Breast epithelium (tissue), 4 donors: ENCODE measurements around the gene STARD8. TPM values are rescaled to one million over a fixed set of nuclear protein-coding genes. Genes with fewer than 3 reads are reported as not detected.
A peak's percentile ranks its signal among the peaks of the same experiment; 100 is the strongest.

Experiments
- DNase-seq, 2 donors: peaks; one replicate each; pipeline ENCODE4 v3.0.0-alpha.2; 2019; ENCODE audit warnings: low spot score in 2 of 2
- H3K27ac ChIP-seq, 2 donors: fragments of 200-600 bp; sonication (generic) in 1 of 2; one replicate each; pipeline ENCODE4 v1.5.1; 2016 to 2019; ENCODE audit warnings: mild to moderate bottlenecking in 1 of 2
- H3K27me3 ChIP-seq, 2 donors: fragments of 200-600 bp; sonication (generic) in 1 of 2; one replicate each; pipeline versions ENCODE4 v1.5.1 to v1.6.0; 2017 to 2019; ENCODE audit warnings: control low read depth in 1 of 2, mild to moderate bottlenecking in 1 of 2
- H3K36me3 ChIP-seq: fragments of 200-600 bp; one replicate; pipeline ENCODE4 v1.5.1; 2019
- H3K4me1 ChIP-seq, 2 donors: fragments of 200-600 bp; sonication (generic); one replicate each; pipeline ENCODE4 v1.5.1; 2016 to 2019; ENCODE audit warnings: control low read depth in 1 of 2
- H3K4me3 ChIP-seq, 3 donors: fragments of 200-600 bp; sonication (generic); 1 replicate in 2 of 3; 2 replicates in 1 of 3; pipeline ENCODE4 v1.5.1; 2016 to 2019; ENCODE audit warnings: mild to moderate bottlenecking in 3 of 3, moderate library complexity in 2 of 3
- H3K9me3 ChIP-seq, 2 donors: fragments of 200-600 bp; sonication (generic) in 1 of 2; one replicate each; pipeline ENCODE4 v1.5.1; 2016 to 2019; ENCODE audit warnings: control low read depth in 1 of 2
- CTCF ChIP-seq, 3 donors: fragments of 450-650 bp; IDR thresholded peaks; one replicate each; pipeline ENCODE4 v1.5.1; 2016 to 2017; ENCODE audit warnings: antibody characterized with exemption in 3 of 3, mild to moderate bottlenecking in 3 of 3, moderate library complexity in 3 of 3
- POLR2A ChIP-seq: fragments of 450-650 bp; IDR thresholded peaks from one replicate; pipeline ENCODE4 v1.6.1; 2016; ENCODE audit warnings: antibody characterized with exemption, mild to moderate bottlenecking, moderate library complexity
- POLR2AphosphoS5 ChIP-seq, 3 donors: sonication (generic); formaldehyde crosslinking; IDR thresholded peaks; one replicate each; pipeline ENCODE4 v1.6.1; 2017; ENCODE audit warnings: antibody characterized with exemption in 3 of 3
- intact Hi-C: fragments of 100-400 bp; cut with DNase I; formaldehyde crosslinking; loops from one replicate; pipeline ENCODE4 v1.15.1; 2023; ENCODE audit warnings: low total_unique reads
- total RNA-seq, 3 donors: library from RNA; depleted of rRNA; stranded (reverse); fragments of >200 nt; gene quantifications; one replicate each; pipeline ENCODE4 v1.1.0, GENCODE V29; 2016

The STARD8 gene
- total RNA-seq, 3 donors from 2014 or later, result 6.4 to 18.7 (median 9.2) TPM

DNA sequence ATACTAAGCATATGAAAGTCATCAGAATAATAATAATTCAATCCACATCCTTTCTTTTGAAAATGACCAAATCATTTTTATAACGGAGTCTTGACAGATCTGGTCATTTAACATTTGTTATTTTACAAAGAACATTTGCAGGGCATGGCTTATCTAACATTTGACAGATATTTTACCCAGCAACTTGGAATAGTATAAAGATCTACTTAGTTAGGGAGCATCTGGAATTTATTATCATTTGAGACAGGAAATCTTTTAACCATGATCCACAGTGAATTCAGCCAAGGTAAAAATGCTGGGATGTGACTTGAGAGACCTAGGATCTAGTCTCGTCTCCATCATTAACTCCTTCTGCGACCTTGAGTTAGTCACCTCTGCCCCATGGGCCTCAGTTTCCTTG lies 22.4 kb downstream of the STARD8 start:
- peaks cover 0 to 51% of the 10 kb centered on the region in 2 donors for H3K27me3 ChIP-seq
- intact Hi-C loops, result no loop called here
- no peak for DNase-seq
- H3K9me3 ChIP-seq, result no peaks in the 10 kb centered on the region
- no peak for TF ChIP-seq POLR2AphosphoS5 (IDR thresholded peaks at IDR 0.05)
- no peak for TF ChIP-seq CTCF (IDR thresholded peaks at IDR 0.05)
- no peak for TF ChIP-seq POLR2A
- no peaks in the 10 kb centered on the region for H3K36me3 ChIP-seq
- H3K27ac ChIP-seq, result peak overlapping the region in 1 of 2 donors; percentile 38
- H3K4me1 ChIP-seq, result peaks cover 0 to 3% of the 10 kb centered on the region in 2 donors
- no peak overlapping the region for H3K4me3 ChIP-seq

- Histone ChIP-seq H3K27me3 (peaks cover 0 to 51% of the 10 kb centered on the region in 2 donors), H3K4me3 (no peak overlapping the region), H3K36me3 (no peaks in the 10 kb centered on the region), H3K27ac (peak overlapping the region in 1 of 2 donors; percentile 79), H3K4me1 (peaks cover 0 to 3% of the 10 kb centered on the region in 2 donors), H3K9me3 (no peaks in the 10 kb centered on the region)
- intact Hi-C loops, result no loop called here
- DNase-seq, result no peak
- no peak for TF ChIP-seq CTCF (IDR thresholded peaks at IDR 0.05)
- TF ChIP-seq POLR2A, result no peak
- TF ChIP-seq POLR2AphosphoS5 (IDR thresholded peaks at IDR 0.05), result no peak
These were observed 23.8 kb downstream of the STARD8 start for GRCh38 chrX:68671221-68671620.

DNA sequence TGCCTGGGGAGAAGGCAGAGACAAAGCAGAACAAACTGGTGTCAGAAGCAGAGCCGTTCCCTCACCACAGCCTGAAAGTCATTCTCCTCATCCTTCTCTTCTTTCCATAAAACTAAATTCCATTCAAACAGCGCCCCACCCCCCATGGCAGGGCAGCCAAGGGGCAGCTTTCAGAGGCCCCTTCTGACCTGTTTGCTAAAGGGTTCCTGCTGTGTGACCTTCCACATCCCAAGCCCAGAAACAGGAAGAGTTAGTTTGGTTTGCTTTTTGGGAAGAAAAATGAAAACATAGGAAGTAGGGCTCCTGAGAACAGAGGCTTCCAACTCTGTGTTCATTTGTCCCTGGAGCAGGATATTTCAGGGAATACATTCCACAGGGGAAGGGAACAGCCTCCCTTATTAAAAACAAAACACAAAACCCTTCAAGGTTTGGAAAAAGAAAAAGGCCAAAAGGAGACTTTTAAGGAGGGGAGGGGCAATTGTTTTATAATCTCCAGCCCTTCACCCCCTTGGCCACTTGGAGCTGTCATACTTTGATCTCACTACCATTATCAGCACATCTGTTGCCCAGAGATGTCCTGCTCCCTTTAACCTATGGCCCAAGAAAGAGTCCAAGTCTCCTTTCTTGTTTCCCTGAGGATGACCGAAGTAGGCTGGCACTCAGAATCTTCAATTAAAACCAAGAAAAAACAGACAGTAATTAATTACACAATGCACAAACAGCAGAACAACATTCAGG lies 25.3 kb downstream of the STARD8 start:
- no peak overlapping the region for H3K4me3 ChIP-seq
- intact Hi-C loops, result loop anchor here (1.0 kb wide), 1 partner anchor 16 kb away; no protein-coding TSS in a partner anchor
- TF ChIP-seq CTCF (IDR thresholded peaks at IDR 0.05) (no peak), POLR2AphosphoS5 (IDR thresholded peaks at IDR 0.05) (peak in 1 of 3 donors; percentile 9)
- H3K9me3 ChIP-seq, result no peaks in the 10 kb centered on the region
- peaks cover 0 to 3% of the 10 kb centered on the region in 2 donors for H3K4me1 ChIP-seq
- peak overlapping the region; percentile 29 to 79 for H3K27ac ChIP-seq
- H3K36me3 ChIP-seq, result no peaks in the 10 kb centered on the region
- peaks cover 0 to 42% of the 10 kb centered on the region in 2 donors for H3K27me3 ChIP-seq
- no peak for DNase-seq

- H3K27ac ChIP-seq, result no peak overlapping the region
- TF ChIP-seq POLR2A (no peak), POLR2AphosphoS5 (IDR thresholded peaks at IDR 0.05) (no peak), CTCF (IDR thresholded peaks at IDR 0.05) (no peak)
- no peaks in the 10 kb centered on the region for H3K36me3 ChIP-seq
- H3K4me3 ChIP-seq, result no peak overlapping the region
- peaks cover 0 to 43% of the 10 kb centered on the region in 2 donors for H3K27me3 ChIP-seq
- peaks cover 0 to 3% of the 10 kb centered on the region in 2 donors for H3K4me1 ChIP-seq
- intact Hi-C loops, result no loop called here
- no peaks in the 10 kb centered on the region for H3K9me3 ChIP-seq
- DNase-seq, result no peak
These were observed 28.1 kb downstream of the STARD8 start for GRCh38 chrX:68675571-68675970.

DNA sequence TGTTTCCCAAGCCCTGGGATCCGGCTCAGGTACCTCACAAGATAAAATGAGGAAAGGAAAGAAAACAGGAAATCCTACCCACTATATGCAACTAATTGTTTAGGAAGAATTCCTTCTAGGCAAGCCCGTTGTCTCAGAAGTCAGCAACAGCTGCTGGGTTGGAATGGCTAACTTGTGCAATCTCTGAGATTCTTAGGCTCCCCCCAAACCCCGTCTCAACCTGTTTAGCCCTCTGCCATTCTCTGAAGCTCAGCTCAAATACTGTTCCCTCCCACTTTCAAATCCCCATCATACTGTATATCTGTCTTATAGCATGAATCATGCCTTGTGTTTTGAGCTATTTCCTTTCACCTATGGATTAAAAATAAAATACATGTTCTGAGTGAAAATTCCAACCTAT lies 28.9 kb downstream of the STARD8 start:
- H3K4me1 ChIP-seq, result peaks cover 0 to 3% of the 10 kb centered on the region in 2 donors
- TF ChIP-seq CTCF (IDR thresholded peaks at IDR 0.05) (no peak), POLR2A (no peak), POLR2AphosphoS5 (IDR thresholded peaks at IDR 0.05) (no peak)
- no peak overlapping the region for H3K4me3 ChIP-seq
- H3K27ac ChIP-seq, result no peak overlapping the region
- intact Hi-C loops, result no loop called here
- no peaks in the 10 kb centered on the region for H3K36me3 ChIP-seq
- peaks cover 0 to 46% of the 10 kb centered on the region in 2 donors for H3K27me3 ChIP-seq
- H3K9me3 ChIP-seq, result no peaks in the 10 kb centered on the region
- no peak for DNase-seq
